ENCODE results near the gene ATP2A2. TPM values are rescaled to one million over a fixed set of nuclear protein-coding genes. Genes with fewer than 3 reads are reported as not detected.

The ATP2A2 gene
- 127 and 158 TPM in 2 replicates for total RNA-seq

GRCh38 chr12:110280779-110281548 lies at the start of gene ATP2A2:
ATP2A2 (plus strand) TSS chr12:110281247; CDS start chr12:110281790, 543 bp downstream.

Small RNA genes within 50 kb of the gene (small RNA-seq; reads per million reads assigned to genes)
- not detected for gene RN7SL769P

Other genes starting within 250 kb of the ATP2A2 start
- 8.0 and 9.5 TPM in 2 replicates for gene C12orf76, start 232.7 kb upstream of the ATP2A2 start, total RNA-seq
- 16.1 and 19.1 TPM in 2 replicates for gene IFT81, start 156.9 kb upstream of the ATP2A2 start, total RNA-seq
- 37.8 and 43.9 TPM in 2 replicates for gene ANAPC7, start 122.5 kb downstream of the ATP2A2 start, total RNA-seq
- gene ARPC3, start 169.1 kb downstream of the ATP2A2 start, total RNA-seq, result 390 and 461 TPM in 2 replicates
- 12.9 and 14.7 TPM in 2 replicates for gene GPN3, start 187.0 kb downstream of the ATP2A2 start, total RNA-seq
- 8.9 and 9.3 TPM in 2 replicates for gene FAM216A, start 187.6 kb downstream of the ATP2A2 start, total RNA-seq
- 78.4 and 92.4 TPM in 2 replicates for gene VPS29, start 220.9 kb downstream of the ATP2A2 start, total RNA-seq
- gene RAD9B, start 221.1 kb downstream of the ATP2A2 start, total RNA-seq, result 1.3 and 1.4 TPM in 2 replicates

Measured in articular chondrocyte of knee joint (primary cell).